GM19467 (cell line): ENCODE data around the gene LDB2.

Experiments used
- ATAC-seq: cut with Tn5 transposase; IDR thresholded peaks from one replicate; pipeline ENCODE4 v1.9.1; 2021; ENCODE audit warnings: mild to moderate bottlenecking, moderate library complexity; ENCODE audit not compliant: unreplicated experiment

LDB2 gene

DNA sequence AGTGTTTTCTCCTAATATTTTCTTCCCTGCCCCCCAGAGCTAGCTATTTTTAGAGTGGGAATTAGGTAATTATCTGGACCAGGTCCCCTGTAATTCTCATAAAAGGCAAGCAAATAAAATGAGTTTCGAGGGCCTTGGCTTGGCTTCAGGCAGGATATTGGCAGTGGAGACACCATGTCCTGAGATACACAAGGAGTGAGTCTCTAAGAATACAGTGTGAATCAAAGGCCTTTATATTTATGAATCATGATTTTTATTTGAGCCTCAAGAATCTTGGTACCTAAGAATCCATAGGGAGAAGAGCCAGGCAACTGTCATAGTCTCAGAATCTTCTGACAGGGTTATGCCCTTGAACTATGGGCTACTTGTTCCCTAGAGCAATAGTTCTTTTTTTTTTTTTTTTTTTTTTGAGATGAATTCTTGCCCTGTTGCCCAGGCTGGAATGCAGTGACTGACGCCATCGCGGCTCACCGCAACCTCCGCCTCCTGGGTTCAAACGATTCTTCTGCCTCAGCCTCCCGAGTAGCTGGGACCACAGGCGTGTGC, 205.4 kb downstream of the LDB2 start:
- no peak for ATAC-seq

DNA sequence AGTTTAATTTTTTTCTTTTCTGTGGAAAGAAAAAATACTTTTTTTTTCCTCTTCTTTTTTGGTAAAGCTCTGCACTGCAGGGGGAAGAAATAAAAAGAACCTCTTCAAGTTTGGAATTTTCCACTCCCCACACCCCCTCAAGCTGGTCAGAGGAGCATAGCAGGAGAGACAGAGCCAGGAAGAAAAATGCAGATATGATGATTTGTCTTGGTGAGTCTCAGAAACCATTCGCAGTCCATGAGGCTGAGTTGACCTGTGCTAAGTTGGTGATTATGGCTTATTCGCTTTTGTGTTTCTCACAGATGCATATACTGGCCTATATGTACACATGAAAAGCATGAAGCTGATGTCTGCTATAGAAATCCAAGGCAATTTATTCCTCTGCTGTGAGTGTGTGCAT, 205.9 kb downstream of the LDB2 start:
- ATAC-seq: no peak

DNA sequence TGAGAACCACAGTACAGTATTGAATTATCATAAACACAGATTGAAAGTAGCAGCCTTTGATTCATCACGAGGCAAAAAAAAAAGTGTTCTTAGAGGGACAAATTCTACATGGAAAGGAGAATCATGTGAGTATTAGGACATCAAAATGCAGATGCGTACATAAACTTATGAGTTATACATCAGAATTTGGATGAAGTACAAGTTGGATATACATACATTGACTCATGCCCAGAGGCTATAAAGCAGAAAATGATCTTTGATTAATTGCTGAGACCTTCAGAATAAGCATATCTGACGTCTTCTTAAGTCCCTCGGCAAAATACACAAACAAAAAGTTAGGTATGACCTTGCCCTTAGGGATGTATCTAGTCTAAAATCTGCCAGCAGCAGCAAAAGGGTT, 206.4 kb downstream of the LDB2 start:
- no peak for ATAC-seq

DNA sequence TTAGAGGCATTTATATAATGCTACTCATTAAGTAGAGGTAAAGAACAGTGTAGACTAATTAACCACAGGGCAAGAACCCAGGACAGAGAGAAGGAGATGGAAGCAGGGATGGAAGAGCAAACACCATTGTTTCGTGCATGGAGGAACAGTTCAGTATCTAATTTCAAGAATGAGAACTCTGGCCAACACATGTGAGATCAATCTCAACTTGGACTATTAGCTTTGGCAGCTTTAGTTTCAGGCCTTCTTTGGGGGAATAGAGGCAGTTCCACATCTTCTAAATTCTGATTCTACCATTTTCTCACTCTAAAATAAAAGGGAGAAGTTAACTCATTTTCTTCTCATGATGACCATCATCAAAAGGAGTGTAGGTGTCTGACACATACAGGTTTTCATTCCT, 207.0 kb downstream of the LDB2 start:
- no peak for ATAC-seq

DNA sequence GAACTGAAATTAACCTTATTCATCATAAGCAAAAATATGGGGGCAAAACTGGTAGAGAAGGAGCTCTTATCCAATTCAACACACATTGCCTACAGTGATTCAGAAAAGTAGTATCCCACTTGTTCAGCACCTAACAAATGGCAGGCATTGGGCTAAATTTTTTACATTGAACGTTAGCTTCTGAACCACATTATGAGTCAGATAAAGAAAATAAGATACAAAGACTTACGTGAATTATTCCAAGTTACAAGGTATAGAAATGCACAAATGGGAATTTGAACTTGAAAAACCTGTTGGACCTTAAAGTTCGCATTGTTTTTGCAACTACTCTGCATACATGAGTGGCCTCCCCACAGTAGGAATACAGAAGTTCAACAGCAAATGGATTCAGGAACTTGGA, 210.6 kb downstream of the LDB2 start:
- no peak for ATAC-seq

DNA sequence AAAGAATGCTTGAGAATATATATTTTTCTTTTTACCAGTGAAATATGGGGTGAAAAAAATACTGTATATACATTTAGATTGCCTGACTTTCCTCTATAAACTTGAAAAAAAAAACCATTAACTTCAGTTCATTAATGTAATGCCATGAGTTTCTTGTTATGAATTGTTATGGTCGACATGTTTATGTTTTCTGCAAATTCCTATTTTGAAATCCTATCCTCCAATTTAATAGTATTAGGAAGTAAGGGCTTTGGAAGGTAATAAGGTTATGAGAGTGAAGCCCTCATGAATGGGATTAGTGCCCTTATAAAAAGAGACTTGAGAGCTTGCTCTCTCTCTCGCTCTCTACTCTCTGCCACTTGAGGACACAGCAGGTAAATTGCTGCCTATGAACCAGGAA, 211.4 kb downstream of the LDB2 start:
- ATAC-seq: no peak

DNA sequence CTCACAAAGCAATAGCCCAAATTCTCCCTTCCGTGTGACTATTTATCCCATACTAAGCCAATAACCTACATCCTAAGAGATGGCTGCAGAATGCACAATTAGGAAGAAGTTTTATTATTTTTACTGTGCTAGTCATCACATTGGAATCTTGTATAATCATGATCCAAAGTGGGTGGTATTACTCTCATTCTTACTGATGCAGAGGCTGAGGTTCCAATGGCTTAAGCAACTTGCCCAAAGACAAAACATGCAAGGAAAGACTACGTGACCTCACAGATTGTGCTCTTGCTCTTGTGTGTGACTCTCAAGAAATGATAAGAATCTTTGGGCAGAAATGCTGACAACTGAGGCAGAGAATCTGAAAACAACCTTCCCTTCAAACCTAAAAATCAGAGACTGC, 212.2 kb downstream of the LDB2 start:
- no peak for ATAC-seq

DNA sequence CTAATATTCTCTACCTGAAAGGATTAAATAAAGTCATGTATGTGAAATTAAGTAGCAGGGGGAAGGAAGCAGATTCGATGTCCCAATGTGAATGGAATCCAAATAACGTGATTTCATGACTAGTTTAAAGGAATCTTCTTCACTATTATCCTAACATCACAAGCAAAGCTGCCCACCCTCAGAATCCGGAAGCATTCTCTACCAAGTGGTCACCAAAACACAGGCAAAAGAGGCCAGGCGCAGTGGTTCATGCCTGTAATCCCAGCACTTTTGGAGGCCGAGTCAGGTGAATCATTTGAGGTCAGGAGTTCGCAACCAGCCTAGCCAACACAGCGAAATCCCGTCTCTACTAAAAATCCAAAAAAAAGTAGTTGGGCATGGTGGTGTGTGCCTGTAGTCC, 212.9 kb downstream of the LDB2 start:
- ATAC-seq: no peak

DNA sequence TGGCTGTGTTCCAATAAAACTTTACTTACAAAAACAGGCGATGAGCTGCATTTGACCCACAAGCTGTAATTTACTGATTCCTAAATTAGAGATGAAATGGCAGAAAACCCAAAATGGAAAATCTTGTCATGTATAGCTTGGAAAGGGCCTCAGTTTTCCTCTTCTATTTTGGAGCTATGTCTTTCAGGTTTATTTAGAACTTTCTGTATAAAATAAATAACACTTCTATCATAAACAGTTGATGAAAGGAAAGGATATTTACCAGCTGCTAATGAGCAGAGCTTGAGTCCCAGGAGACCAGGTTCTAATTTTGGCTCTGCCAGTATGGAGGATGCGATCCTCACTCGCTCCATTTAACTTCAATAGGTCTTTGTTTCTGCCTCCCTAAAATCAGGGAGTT, 213.5 kb downstream of the LDB2 start:
- ATAC-seq: no peak

DNA sequence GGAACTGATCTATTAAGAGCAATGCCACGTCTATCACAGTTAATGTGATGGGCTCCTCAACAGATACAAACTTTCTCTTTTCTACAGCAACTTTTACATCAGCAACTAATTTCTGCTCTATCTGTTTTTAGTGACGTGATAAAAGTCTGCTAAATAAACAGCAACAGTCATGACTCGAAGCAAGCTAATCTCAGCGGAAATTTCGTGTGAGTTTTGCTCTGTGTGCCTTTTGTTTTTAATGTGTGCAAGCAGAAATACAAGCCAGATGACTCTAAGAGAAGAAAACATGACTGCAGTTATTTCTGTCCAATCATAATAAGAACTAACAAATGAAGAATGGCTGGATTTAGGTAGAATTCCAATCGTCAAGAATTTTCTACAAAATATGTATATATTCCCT, 214.3 kb downstream of the LDB2 start:
- ATAC-seq: no peak

DNA sequence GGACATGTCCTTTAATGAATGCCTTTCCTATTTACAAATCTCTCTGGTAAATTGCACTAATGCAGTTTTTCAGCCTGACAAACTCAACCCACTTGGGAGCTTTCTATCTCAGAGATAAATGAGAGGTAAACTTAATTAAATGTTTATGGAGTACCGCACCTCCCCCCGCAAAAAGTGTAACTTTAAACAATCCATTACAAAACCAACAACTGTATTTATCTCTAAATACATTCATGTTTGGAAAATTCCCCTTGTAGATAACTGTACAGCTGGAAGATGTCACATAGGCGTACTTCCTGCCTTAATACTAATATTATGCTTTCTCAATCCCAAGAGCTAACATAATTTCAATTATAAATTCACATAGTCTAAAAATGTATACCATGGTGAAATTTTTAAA, 215.5 kb downstream of the LDB2 start:
- no peak for ATAC-seq

DNA sequence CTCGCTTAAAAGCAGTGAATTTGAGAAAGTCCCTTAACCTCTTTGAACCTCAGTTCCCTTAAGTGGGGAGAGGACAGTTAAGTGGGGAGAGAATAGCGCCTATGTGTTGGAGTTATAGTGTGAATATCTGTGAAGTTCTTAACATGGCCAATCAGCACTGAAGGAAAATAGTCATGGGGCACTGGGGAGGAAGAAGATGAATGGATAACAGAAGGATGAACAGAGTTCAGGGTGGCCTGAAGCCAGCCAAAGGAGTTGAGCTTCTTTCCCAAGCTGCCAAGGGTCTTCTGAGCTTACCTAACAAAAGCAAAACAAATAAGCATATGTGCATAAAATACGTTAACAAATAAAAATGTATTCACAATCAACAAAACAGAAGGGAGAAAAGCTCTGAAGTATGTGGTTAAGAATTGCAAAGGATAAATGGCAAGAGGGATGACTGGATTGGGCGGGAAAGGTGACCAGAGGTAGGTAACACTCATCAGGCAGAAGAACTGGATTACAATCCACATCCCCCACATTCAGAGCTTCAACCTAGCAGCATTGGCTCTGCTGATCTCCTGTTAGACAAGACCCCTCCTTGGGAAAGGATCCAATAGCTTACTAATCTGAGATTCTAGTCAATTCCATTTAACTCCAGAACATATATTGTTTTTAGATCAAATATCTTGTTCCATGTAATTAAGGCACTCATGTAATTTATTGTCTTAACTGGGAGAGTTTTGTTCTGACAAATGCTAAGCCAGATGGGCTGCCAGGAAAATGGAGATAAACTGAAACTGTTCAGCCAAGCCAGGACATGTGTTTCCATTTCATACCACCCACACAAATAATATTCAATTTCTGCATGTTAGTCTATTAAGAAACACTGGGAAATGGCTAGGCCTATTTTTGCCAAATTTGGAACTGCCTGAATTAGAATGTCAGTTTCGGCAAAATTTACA, 221.2 kb downstream of the LDB2 start:
- ATAC-seq: no peak

DNA sequence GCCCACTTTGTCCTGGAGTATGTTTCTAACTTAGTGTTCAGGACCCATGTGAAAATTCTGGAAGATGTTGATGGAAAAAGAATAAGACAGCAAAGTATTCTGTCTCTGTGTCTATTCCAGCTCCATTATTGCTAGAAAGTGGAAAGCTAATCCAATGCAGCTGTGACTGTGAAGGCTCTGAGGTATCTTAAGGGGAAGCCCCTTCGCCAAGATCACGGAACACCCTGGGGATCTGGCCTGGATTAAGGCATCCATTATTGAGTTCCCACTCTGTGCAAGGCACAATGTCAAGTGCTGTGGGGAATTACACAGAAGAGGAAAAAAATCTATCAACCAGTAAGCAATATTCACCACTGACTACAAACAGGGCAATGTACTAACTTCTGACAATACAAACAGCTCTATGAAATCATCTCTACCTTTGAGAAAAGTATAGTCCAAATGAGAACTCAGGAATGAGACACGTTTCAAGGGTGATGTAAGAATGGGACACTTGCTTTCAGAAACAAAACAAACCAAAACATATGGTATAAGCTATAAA, 222.1 kb downstream of the LDB2 start:
- no peak for ATAC-seq

DNA sequence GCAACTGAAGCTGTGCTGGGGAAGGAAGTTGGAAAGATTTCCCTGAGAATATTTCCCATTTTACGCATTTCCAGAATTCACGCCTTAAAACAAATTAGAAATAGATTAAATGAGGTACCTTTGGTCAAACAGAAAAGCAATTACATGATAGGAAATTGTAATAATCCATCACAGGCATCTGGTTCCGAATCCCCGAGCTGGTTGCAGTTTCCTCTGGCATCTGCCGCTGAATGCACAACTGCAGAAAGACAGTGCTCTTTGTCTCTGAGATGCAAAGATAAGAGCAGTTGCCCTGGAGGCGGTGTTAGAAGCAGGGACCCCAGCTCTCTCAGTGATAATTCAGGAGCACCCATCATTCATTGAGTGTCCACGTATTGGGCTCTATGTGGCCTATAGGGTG, 224.4 kb downstream of the LDB2 start:
- no peak for ATAC-seq

DNA sequence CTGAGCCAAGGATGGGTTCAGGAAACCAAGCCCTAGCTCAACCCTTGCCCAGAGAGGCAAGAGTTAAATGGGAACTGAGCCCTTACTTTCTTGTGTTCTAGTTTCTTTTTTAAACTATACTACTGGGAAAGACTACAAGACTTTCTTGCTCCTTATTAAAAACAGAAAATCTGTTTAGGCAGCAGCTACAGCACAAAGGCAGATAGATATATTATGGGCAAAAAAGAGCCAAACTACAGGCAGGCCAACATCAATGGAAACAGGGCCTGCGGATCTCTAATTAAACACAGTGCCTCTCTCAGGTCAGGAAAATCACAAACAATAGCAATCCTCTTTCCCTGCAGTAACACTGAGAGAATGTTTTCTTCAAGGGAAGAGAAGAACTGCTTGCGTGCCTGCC, 226.0 kb downstream of the LDB2 start:
- no peak for ATAC-seq

DNA sequence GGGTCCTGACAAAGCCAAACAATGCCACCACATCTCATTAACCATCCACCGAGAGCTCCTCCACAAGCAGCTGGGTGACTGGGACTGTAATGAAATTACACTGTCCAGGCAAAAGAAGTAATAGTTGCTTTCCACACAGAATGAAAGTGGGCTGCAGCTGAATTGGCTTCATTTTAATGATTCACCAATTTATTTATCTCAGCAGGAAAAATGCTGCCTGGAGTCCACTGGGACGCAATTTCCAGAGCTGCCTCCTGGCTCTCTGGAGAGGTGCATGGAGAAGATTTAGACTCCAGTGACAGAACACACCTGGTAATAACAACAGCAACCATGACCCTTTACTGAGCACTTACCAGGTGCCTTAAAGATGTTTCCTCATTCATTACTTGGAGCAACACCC, 226.7 kb downstream of the LDB2 start:
- ATAC-seq: no peak

DNA sequence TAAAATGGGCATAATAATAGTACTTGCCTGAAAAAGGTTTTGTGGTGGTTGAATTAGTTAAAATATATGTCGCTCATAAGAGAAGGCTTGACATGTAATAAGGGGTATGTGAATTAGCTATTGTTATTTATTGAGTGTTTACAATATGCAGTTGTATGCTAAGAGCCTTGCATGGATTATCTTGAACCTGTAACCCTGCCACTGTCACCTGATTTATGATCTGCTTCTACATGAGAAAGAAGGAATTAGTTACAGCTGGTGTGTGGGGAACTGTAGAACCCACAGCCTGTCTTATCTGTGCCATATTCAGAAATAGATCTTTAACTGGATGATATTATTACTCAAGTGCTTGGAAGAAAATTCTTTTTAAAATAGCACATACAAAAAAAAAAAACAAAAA, 227.7 kb downstream of the LDB2 start:
- no peak for ATAC-seq

DNA sequence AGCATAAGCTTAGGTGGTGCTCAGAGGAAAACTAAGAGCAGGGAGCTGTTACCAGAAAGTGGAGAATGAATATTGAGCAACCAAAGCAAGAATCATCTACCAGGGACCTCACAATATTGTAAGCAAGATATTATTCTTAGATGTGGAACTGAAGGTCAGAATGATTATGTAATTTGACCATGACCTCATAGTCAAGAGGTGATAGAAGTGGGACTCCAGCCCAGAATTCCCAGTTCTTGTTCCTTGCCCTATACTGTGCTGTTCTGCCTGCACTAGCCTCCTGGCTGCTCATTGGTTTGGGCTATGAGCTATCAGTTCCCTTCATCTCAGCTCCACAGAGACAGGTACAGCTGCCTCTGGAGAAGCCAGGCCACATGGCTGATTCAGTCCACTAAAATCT, 229.4 kb downstream of the LDB2 start:
- no peak for ATAC-seq

DNA sequence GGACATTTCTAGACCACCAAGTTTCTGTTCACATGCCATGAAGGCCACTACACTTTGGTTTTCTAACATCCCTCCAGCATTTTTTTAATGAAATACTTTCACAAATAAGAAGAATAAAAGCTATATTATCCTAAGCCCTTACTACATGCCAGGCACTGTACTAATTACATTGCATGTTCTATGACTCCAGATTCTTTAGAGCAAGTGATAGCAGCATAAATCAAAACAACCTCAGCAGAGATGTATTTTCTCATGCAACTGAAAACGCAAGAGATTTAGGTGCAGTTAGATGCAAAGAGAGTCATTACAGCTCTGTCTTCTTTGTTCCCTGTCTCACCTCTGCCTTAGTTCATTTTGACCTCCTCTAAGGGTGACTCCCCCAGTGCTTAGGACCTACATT, 230.0 kb downstream of the LDB2 start:
- no peak for ATAC-seq

DNA sequence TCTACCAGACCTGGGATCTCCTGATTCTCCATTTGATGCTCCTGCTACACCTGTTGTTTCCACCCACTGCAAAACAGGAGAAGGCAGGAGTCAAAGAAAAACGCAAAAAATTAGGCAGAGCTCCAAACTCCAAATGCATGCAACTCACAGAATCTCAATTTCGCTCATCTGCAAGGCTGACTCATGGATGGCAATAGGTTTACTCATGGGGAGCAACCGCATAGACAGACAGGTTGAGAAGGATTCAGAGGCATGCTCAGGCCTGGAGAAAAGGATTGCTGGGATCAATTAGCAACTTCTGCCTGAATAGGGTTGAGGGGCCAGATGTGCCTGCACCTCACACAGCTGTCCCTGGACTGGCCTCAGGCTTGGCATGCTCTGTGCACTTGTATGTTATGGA, 231.0 kb downstream of the LDB2 start:
- ATAC-seq: no peak

DNA sequence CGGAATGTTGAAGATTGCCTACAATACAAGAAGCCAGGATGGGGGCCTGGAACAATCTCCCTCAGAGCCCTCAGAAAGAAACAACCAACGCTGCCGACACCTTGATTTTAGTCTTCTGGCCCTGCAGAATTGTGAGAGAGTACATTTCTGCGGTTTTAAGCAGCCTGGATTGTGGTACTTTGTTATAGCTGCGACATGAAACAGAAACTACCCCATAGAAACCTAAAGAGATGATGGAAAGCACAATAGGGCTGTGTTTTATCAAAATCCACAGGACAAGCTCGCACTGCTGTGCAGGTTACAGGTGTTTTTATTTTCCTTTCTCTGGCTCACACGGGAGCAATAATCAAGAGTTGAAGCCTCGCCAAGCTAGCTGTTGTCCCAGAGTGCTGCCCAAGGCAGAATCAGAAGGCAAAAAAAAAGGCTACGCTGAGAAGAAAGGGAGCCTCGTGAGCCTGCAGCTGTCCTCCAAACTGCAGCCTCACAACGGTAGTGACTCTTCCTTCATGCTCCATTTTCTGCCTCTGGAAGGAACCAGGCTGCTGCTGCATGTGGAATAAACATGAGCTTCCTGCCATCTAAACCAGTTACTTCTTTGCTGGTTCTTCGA, 232.4 kb downstream of the LDB2 start:
- ATAC-seq: no peak

DNA sequence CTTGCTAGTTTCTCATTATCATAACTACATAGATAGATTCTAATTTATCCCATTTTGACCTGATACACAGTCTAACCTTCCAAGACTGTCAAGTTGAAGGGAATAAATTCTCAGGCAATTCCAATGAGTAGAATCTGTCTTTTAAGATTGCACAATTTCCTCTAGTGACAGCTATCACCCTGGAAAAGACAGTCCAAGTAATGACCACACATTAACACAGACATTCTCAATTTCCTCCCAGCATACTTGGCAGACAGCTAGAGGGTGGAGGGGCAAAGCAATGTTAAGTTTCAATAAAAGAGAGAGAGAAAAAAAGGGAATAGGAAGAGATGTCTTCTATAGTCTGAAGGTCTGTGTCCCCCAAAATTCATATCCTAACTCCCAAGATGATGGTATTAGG, 234.7 kb downstream of the LDB2 start:
- ATAC-seq: no peak
